Epithelial cell of esophagus (primary cell): ENCODE measurements around the gene RAB29.

Experiments used
- DNase-seq: peaks from one replicate; pipeline ENCODE4 v3.0.0; 2010; ENCODE audit warnings: low read depth
- H3K4me3 ChIP-seq: 2 replicates; pipeline ENCODE4 v1.5.1; 2011; ENCODE audit warnings: mild to moderate bottlenecking, low read length, control low read depth
- CTCF ChIP-seq: IDR thresholded peaks from 2 replicates; pipeline ENCODE4 v1.5.1; 2011; ENCODE audit warnings: low read depth, mild to moderate bottlenecking, low read length, control low read depth, inconsistent platforms; ENCODE audit not compliant: insufficient read depth; ENCODE audit errors: missing control alignments

RAB29 gene

GRCh38 chr1:205751036-205751651, 24.1 kb downstream of the RAB29 start:
- DNase-seq, result peak; percentile 22
- no peak overlapping the region for H3K4me3 ChIP-seq
- no peak for TF ChIP-seq CTCF

- peak; percentile 98 for DNase-seq
- peak within 1 kb of the TSS; percentile 95 for H3K4me3 ChIP-seq
- peak; percentile 9 for TF ChIP-seq CTCF
These were observed 24.9 kb downstream of the RAB29 start, which contains the start of gene NUCKS1 for GRCh38 chr1:205750138-205751035. Gene NUCKS1, minus strand, starts transcription at chr1:205750182. Its CDS starts 209 bp downstream, at chr1:205749973.

- H3K4me3 ChIP-seq, result peak overlapping the region; percentile 95
- no peak for TF ChIP-seq CTCF
- peak; percentile 97 for DNase-seq
These were observed 25.8 kb downstream of the RAB29 start for GRCh38 chr1:205749234-205750137.

- DNase-seq, result peak; percentile 62
- no peak for TF ChIP-seq CTCF
These were observed 26.7 kb downstream of the RAB29 start for GRCh38 chr1:205748403-205749233.

GRCh38 chr1:205746757-205747412, 28.4 kb downstream of the RAB29 start:
- H3K4me3 ChIP-seq, result peak overlapping the region; percentile 22
- DNase-seq, result peak; percentile 19
- no peak for TF ChIP-seq CTCF

More at GRCh38 chr1:205748403-205749233, 26.7 kb downstream of the RAB29 start:
- peak overlapping the region; percentile 95 for H3K4me3 ChIP-seq
